ENCODE data around the gene NT5DC1.

- TF ChIP-seq POLR2AphosphoS5 (IDR thresholded peaks at IDR 0.05; ENCODE audit: low read depth) (no peak), CTCF (conservative IDR thresholded peaks at IDR 0.05; ENCODE audit: low read depth in 2 of 2) (no peak), JUNB (IDR thresholded peaks at IDR 0.05; ENCODE audit: unreplicated experiment) (no peak), EZH2phosphoT487 (IDR thresholded peaks at IDR 0.05; ENCODE audit: unreplicated experiment) (no peak), EZH2 (IDR thresholded peaks at IDR 0.05; ENCODE audit: low read depth, unreplicated experiment) (no peak), CREB1 (CRISPR knock-in tag; IDR thresholded peaks at IDR 0.05; ENCODE audit: low read depth) (no peak), REST (IDR thresholded peaks at IDR 0.05; ENCODE audit: unreplicated experiment) (no peak), ZNF331 (CRISPR knock-in tag; IDR thresholded peaks at IDR 0.05; ENCODE audit: low read depth) (no peak), ZNF114 (CRISPR knock-in tag; IDR thresholded peaks at IDR 0.05) (no peak), STAT1 (IDR thresholded peaks at IDR 0.05; ENCODE audit: unreplicated experiment) (no peak), ETS1 (IDR thresholded peaks at IDR 0.05) (no peak), ZNF462 (CRISPR knock-in tag; IDR thresholded peaks at IDR 0.05) (no peak), NANOG (IDR thresholded peaks at IDR 0.05; ENCODE audit: borderline replicate concordance) (no peak)
Observed at GRCh38 chr6:116221911-116222310, 121.3 kb downstream of the NT5DC1 start.

Data from GM23338 (cell line).